22Rv1 (cell line): ENCODE data around the gene ABCA1.
"Not testable (repeated sequence)": the region's sequence is repeated elsewhere in the genome, so short reads cannot be mapped to it uniquely, and the experiment has no call there.

Experiments
- H3K27ac ChIP-seq: fragments of 450-650 bp; 2 replicates; pipeline ENCODE4 v1.5.1; 2017
- ZFX ChIP-seq: fragments of 450-650 bp; IDR thresholded peaks from 2 replicates; pipeline ENCODE4 v1.6.1; 2017; ENCODE audit warnings: antibody characterized with exemption, borderline replicate concordance
- TF ChIP-seq, protein P1 (sequence below): fragments of 450-650 bp; IDR thresholded peaks from 2 replicates; pipeline ENCODE4 v1.5.1; 2017; ENCODE audit warnings: mild to moderate bottlenecking

ABCA1 gene

DNA sequence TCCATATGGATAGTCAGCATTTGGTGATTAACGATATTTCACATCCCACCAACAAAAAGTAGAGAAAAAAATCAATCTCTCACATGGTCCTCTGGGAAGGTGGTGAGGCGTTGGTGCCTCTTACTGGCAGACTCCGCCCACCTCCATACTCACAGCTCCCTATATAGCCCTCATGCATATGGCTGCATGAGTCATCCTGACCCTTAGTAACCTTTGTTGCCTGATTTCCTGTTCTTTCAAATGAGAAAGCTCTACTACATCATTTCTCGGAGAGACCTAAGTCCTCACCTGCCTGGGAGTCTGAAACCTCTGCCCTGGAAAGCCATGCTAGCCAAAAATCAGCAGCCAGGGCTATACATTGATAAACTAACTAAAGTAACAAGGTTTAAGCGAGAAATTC lies 33.3 kb upstream of the ABCA1 start:
- TF ChIP-seq ZFX = no peak
- TF ChIP-seq, protein P1, sequence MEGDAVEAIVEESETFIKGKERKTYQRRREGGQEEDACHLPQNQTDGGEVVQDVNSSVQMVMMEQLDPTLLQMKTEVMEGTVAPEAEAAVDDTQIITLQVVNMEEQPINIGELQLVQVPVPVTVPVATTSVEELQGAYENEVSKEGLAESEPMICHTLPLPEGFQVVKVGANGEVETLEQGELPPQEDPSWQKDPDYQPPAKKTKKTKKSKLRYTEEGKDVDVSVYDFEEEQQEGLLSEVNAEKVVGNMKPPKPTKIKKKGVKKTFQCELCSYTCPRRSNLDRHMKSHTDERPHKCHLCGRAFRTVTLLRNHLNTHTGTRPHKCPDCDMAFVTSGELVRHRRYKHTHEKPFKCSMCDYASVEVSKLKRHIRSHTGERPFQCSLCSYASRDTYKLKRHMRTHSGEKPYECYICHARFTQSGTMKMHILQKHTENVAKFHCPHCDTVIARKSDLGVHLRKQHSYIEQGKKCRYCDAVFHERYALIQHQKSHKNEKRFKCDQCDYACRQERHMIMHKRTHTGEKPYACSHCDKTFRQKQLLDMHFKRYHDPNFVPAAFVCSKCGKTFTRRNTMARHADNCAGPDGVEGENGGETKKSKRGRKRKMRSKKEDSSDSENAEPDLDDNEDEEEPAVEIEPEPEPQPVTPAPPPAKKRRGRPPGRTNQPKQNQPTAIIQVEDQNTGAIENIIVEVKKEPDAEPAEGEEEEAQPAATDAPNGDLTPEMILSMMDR = no peak
- no peak overlapping the region for H3K27ac ChIP-seq

DNA sequence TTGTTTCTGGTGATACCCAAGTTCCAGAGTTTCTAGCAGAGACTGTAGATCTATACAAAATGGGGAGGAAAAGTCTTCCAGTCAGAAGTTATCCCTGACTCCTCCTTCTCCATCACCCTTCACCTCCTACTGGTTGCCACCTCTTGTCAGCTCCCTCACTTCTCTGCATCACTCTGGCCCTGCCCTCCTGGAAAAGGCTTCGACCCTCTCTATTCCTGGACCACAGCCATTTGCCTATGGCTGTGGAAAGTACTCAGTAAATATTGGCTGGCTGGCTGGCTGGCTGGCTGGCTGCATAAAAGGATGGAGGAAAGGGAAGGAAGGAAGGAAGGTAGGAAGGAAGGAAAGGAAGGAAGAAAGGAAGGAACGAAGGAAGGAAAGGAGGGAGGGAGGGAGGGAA lies 32.7 kb upstream of the ABCA1 start:
- H3K27ac ChIP-seq = no peak overlapping the region
- no peak for TF ChIP-seq ZFX
- TF ChIP-seq, protein P1 = no peak

DNA sequence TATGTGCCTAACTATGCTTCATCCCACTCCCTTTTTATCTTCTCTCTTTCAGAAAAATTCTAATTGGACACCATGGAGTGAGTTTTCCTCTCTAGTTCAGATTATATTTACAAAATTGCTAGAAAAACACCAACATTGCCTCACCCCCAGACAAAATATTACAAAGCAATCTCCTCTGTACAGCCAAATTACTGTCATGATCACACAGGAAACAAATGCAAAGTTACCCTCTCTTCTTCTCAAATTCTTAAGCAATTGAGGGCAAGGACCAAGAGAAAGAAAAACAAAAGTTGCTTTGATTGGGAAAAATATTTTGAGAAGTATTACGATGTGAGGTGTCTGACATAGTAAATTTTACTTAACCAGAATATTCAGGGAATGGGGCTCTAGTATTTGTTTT lies 30.8 kb upstream of the ABCA1 start:
- TF ChIP-seq, protein P1 = no peak
- no peak for TF ChIP-seq ZFX
- no peak overlapping the region for H3K27ac ChIP-seq

DNA sequence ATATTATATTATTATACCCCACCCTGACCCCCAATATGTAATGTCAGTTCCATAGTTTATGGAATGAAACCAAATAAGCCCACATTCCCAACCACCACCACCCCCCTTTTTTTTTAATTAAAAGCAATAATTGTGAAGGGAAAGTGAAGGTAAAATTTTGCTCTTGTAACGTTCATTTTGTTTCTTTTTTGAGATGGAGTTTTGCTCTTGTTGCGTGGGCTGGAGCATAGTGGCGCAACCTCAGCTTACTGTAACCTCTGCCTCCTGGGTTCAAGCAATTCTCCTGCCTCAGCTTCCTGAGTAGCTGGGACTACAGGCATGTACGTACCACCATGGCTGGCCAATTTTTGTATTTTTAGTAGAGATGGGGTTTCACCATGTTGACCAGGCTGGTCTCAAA lies 30.1 kb upstream of the ABCA1 start:
- not testable (repeated sequence) for H3K27ac ChIP-seq

DNA sequence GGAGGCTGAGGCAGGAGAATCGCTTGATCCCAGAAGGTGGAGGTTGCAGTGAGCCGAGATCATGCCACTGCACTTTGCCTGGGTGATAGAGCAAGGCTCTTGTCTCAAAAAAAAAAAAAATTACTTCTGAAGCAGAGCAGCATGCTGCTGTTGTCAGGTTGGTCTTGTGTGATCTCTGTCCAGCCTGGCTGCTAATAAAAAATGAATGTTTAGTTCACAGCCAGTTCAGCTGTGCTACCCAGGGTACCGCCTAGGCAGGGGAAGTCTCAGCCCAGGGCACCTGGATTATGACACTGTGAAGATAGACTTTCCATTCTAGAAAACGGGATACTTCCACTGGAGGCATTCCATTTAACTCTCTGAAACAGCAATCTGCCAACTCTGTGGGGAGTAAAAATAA lies 23.5 kb upstream of the ABCA1 start:
- TF ChIP-seq, protein P1 = no peak
- TF ChIP-seq ZFX = no peak
- no peak overlapping the region for H3K27ac ChIP-seq

DNA sequence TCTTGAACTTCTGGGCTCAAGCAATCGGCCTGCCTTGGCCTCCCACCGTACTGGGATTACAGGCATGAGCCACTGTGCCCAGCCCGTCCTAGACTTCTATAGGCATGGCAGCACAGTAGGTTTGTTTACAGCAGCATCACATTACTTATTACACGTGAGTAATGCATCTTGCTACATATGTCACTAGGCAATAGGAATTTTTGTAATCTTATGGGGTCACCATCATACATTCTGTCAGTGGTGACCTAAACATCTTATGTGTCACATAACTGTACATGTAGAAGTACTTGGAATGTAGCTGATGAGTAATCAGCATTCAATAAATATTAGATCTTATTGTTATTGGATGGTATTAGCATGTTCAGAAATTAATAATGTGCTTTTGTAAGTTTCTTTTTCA lies 22.9 kb upstream of the ABCA1 start:
- TF ChIP-seq, protein P1 = no peak
- TF ChIP-seq ZFX = no peak
- no peak overlapping the region for H3K27ac ChIP-seq

DNA sequence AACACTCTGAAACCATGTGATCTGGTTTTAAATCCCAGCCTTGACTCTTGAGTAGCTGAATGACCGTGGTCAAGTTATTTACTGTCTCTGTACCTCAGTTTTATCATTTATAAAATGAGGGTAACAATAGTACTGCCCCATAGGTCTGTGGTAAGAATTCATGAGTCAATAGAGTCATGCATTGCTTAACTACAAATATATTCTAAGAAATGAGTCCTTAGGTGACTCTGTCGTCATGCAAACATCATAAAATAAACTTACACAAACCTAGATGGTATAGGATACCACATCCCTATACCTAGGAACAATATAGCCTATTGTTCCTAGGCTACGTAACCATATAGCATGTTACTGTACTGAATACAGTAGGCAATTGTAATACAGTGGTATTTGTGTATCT lies 20.3 kb upstream of the ABCA1 start:
- TF ChIP-seq ZFX = no peak
- TF ChIP-seq, protein P1 = no peak
- no peak overlapping the region for H3K27ac ChIP-seq

DNA sequence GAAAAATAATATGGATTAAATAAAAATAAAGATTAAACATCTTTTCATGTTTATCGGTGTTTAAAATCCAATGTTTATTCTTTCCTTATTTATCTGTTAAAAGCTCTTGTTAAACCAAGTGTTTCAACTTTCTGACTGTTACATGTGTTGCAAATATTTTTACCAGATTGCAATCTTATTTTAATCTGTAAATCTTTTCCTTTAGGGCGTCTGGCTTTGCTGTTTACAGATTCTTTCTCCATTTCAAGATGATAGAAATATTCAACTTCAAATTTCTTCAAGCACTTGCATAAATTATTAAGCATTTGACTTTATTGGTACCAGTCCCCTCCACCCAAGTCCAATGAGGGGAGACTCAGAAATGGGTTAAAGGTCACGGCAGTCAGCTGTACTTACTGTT lies 16.9 kb upstream of the ABCA1 start:
- no peak overlapping the region for H3K27ac ChIP-seq
- TF ChIP-seq, protein P1 = no peak
- TF ChIP-seq ZFX = no peak
